Measurements from ENCODE around the gene GDI2. TPM values are rescaled to one million over a fixed set of nuclear protein-coding genes. Genes with fewer than 3 reads are reported as not detected.

GDI2 gene
- total RNA-seq, 2 donors from 2014 or later: 243 to 266 TPM

- no peaks in the 10 kb centered on the region for H3K9me3 ChIP-seq
- no peak overlapping the region for H3K9ac ChIP-seq (ENCODE audit: low read depth in 2 of 2, low read length in 2 of 2)
- H3K27me3 ChIP-seq: no peaks in the 10 kb centered on the region
- intact Hi-C loops (cut with DNase I): no loop called here
- no peak for DNase-seq
- no peaks in the 10 kb centered on the region for H3K36me3 ChIP-seq
- H3K4me3 ChIP-seq: no peak overlapping the region
- no peaks in the 10 kb centered on the region for H3K4me1 ChIP-seq
- H3K27ac ChIP-seq: no peak overlapping the region
- TF ChIP-seq CTCF (IDR thresholded peaks at IDR 0.05): no peak
Observed at GRCh38 chr10:5806745-5807144, 6.5 kb downstream of the GDI2 start.

- no peaks in the 10 kb centered on the region for H3K4me1 ChIP-seq
Observed at GRCh38 chr10:5805711-5806110, 7.5 kb downstream of the GDI2 start.

DNA sequence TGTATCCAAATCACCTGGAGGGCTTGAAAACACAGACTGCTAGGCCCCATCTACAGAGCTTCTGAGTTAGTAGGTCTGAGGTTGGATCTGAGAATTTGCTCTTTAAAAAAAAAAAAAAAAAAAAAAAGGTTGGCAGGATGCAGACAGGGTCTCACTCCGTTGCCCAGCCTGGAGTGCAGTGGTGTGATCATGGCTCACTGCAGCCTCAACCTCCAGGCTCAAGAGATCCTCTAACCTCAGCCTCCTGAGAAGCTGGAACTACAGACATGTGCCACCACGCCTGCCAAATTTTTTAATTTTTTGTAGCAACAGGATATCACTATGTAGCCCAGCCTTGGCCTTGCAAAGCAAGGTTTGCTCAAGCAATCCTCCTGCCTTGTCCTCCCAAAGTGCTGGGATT is 8.0 kb downstream of the GDI2 start:
- Histone ChIP-seq H3K27ac (no peak overlapping the region), H3K4me1 (no peaks in the 10 kb centered on the region), H3K27me3 (no peaks in the 10 kb centered on the region), H3K9me3 (no peaks in the 10 kb centered on the region), H3K4me3 (no peak overlapping the region), H3K36me3 (no peaks in the 10 kb centered on the region), H3K9ac (ENCODE audit: low read depth in 2 of 2, low read length in 2 of 2) (no peak overlapping the region)
- DNase-seq: no peak
- intact Hi-C loops (cut with DNase I): no loop called here
- TF ChIP-seq CTCF (IDR thresholded peaks at IDR 0.05): no peak

More at GRCh38 chr10:5805711-5806110, 7.5 kb downstream of the GDI2 start:
- Histone ChIP-seq H3K4me3 (no peak overlapping the region), H3K27me3 (no peaks in the 10 kb centered on the region), H3K9ac (ENCODE audit: low read depth in 2 of 2, low read length in 2 of 2) (no peak overlapping the region), H3K9me3 (no peaks in the 10 kb centered on the region), H3K36me3 (no peaks in the 10 kb centered on the region), H3K27ac (no peak overlapping the region)
- intact Hi-C loops (cut with DNase I): no loop called here
- DNase-seq: no peak
- TF ChIP-seq CTCF (IDR thresholded peaks at IDR 0.05): no peak

GRCh38 chr10:5804386-5804785 is 8.8 kb downstream of the GDI2 start:
- no peak overlapping the region for H3K9ac ChIP-seq (ENCODE audit: low read depth in 2 of 2, low read length in 2 of 2)
- TF ChIP-seq CTCF (IDR thresholded peaks at IDR 0.05): no peak
- no peaks in the 10 kb centered on the region for H3K27me3 ChIP-seq
- H3K36me3 ChIP-seq: peaks cover under 1% of the 10 kb centered on the region
- no peak overlapping the region for H3K4me3 ChIP-seq
- H3K9me3 ChIP-seq: no peaks in the 10 kb centered on the region
- intact Hi-C loops (cut with DNase I): no loop called here
- DNase-seq: no peak
- no peak overlapping the region for H3K27ac ChIP-seq
- H3K4me1 ChIP-seq: no peaks in the 10 kb centered on the region

GRCh38 chr10:5800782-5801181 is 12.5 kb downstream of the GDI2 start:
- intact Hi-C loops (cut with DNase I): no loop called here
- H3K4me3 ChIP-seq: no peak overlapping the region
- TF ChIP-seq CTCF (IDR thresholded peaks at IDR 0.05): no peak
- H3K9ac ChIP-seq (ENCODE audit: low read depth in 2 of 2, low read length in 2 of 2): no peak overlapping the region
- H3K27ac ChIP-seq: no peak overlapping the region
- H3K27me3 ChIP-seq: no peaks in the 10 kb centered on the region
- H3K4me1 ChIP-seq: no peaks in the 10 kb centered on the region
- no peak for DNase-seq
- no peaks in the 10 kb centered on the region for H3K9me3 ChIP-seq
- H3K36me3 ChIP-seq: peaks cover 4% of the 10 kb centered on the region

DNA sequence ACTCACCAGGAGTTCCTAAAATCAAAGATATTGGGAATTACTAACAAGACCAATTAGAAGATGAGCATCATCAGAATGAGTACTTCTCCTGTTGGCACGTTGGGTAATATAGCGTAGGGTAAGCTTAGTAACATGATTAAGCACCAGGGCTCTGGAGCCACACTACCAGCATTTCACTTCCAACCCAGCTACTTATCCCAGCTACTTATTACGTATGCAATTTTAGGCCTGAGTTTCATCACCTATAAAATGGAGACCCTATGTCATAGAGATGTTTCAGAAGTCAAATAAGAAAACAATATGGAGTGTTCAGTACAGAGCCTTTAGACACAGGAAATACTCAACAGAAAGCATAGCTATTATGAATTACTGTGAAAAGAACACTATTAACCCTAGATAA is 19.0 kb downstream of the GDI2 start:
- TF ChIP-seq CTCF (IDR thresholded peaks at IDR 0.05): no peak

More for the DNA sequence above, 19.0 kb downstream of the GDI2 start:
- Histone ChIP-seq H3K27me3 (no peaks in the 10 kb centered on the region), H3K4me1 (no peaks in the 10 kb centered on the region), H3K9me3 (no peaks in the 10 kb centered on the region), H3K27ac (no peak overlapping the region), H3K9ac (ENCODE audit: low read depth in 2 of 2, low read length in 2 of 2) (no peak overlapping the region), H3K4me3 (no peak overlapping the region), H3K36me3 (peaks cover 7% of the 10 kb centered on the region)
- intact Hi-C loops (cut with DNase I): no loop called here
- no peak for DNase-seq
